GM12801 (cell line): Measurements from ENCODE around the gene ZCCHC8.

Experiments
- TF ChIP-seq, protein P1 (sequence below): IDR thresholded peaks from one replicate; pipeline ENCODE4 v1.5.1; 2011; ENCODE audit warnings: control low read depth; ENCODE audit not compliant: insufficient read length; ENCODE audit errors: extremely low read depth

ZCCHC8 gene

DNA sequence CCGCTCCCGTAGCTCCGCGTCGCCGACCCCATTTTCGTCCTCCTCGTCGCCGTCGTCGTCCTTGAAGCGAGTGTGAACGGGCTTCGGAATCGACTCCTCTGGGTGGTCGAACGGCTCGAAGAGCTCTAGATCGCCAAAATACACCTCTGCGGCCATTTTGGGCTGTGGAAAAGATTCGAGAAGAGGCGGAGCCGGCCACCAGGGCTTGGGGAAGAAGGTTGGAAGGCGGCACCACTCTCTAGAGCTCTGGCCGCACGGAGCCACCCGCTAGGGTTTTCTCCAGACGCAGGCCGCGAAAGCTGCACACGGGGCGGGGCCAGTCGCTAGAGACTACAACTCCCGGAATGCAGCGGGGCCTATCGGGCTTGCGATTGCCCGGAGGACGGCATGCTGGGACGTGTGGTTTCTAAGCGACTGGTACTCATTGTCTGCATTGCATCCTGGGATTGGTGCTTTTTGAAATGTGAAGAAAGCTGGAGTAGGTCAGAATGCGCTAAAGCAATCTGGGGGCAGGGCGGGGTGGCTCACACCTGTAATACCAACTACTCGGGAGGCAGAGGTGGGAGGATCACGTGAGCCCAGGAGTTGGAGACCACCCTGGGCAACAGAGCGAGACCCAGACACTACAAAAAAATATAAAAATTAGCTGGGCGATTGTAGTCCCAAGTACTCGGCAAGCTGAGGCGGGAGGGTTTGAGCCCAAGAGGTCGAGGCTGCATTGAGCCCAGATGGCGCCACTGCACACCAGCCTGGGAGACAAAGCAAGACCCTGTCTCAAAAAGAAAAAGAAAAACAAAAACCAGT, at the start of gene ZCCHC8:
Gene ZCCHC8, minus strand, starts transcription at position 248 of the 804 bp plus-strand sequence. Its CDS starts 92 bp downstream, at position 156.
- TF ChIP-seq, protein P1, sequence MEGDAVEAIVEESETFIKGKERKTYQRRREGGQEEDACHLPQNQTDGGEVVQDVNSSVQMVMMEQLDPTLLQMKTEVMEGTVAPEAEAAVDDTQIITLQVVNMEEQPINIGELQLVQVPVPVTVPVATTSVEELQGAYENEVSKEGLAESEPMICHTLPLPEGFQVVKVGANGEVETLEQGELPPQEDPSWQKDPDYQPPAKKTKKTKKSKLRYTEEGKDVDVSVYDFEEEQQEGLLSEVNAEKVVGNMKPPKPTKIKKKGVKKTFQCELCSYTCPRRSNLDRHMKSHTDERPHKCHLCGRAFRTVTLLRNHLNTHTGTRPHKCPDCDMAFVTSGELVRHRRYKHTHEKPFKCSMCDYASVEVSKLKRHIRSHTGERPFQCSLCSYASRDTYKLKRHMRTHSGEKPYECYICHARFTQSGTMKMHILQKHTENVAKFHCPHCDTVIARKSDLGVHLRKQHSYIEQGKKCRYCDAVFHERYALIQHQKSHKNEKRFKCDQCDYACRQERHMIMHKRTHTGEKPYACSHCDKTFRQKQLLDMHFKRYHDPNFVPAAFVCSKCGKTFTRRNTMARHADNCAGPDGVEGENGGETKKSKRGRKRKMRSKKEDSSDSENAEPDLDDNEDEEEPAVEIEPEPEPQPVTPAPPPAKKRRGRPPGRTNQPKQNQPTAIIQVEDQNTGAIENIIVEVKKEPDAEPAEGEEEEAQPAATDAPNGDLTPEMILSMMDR = no peak

- TF ChIP-seq, protein P1 = no peak
These were observed 46.6 kb upstream of the ZCCHC8 start for GRCh38 chr12:122547330-122547729.

GRCh38 chr12:122545855-122546254, 45.1 kb upstream of the ZCCHC8 start:
- TF ChIP-seq, protein P1 = no peak

- TF ChIP-seq, protein P1 = no peak
These were observed 43.8 kb upstream of the ZCCHC8 start for GRCh38 chr12:122544537-122544936.

DNA sequence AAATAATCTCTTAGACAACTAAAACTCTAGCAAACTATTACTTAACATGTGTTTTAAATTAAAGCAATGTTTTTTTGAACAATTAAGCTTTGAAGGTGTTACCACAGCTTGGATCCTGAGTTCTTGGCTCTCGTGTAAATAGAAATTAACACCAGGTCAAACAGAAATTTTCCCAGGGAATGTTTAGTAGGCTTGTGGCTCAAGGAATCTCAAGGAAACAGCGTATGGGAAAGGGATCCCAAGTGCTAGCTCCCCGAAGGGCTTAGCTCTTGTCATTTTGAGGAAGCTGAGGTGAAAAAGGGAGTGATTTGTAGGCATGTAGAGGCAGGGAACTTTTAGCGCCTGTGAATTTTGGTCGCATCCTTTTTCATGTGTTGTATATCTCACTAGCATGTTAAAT, 37.8 kb upstream of the ZCCHC8 start:
- TF ChIP-seq, protein P1 = no peak

GRCh38 chr12:122537021-122537420, 36.3 kb upstream of the ZCCHC8 start:
- TF ChIP-seq, protein P1 = no peak

GRCh38 chr12:122533856-122534255, 33.1 kb upstream of the ZCCHC8 start:
- TF ChIP-seq, protein P1 = no peak
